ENCODE measurements around the gene COPB1. TPM values are rescaled to one million over a fixed set of nuclear protein-coding genes. Genes with fewer than 3 reads are reported as not detected.

The COPB1 gene
- total and polyA plus RNA-seq, 2 of the 13 experiments (the other 11 are each of a cell fraction or from before 2014, with no cell fraction given), result 114 to 195 TPM

DNA sequence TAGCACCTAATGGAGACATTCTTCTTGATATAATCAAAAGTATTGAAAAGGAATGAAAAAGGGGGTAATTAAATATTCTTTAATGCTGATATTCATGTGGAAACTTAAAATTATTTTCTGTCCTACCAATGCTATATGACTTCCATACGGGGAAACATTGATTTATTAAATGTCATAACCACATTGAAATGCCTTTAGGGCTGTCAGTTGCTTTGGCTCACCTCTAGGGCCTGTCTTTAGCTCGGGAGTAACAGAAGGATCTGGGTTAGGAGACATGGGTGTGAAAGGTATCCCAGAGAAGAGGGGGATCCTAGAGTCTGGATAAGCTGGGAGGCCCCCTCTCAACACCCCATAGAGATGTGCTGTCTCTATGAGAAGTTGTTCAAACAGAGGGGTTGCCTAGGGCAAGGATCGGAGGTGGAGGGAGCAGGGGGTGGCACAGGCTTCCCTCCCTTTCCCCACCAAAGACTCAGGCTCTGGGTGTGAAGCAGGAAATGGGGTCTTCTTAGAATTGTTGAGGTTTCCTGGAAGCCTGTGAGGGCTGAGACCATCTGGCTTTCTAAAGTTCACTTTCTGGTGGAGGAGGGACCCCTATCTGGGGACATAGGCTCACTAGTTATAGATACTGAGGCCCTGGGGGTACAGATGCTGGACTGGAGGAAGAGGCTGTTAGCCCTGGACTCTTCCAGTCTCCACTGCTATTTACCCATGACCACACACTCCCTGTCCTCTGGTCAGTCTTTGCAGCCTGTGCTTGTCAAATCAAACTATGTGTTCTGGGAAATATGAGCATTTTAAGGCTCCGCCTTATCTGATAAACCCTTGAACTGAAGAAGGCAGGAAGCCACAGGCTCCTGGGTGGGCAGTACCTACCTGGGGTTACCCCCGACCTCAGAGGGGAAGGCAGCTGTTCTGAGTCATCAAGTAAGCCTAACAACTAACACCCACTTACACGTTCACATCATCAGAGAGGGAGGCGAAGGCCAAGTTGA is 84.8 kb downstream of the COPB1 start:
- TF ChIP-seq FOSL2 (CRISPR knock-in tag; IDR thresholded peaks at IDR 0.05) (peak; percentile 44), ZNF564 (CRISPR knock-in tag; IDR thresholded peaks at IDR 0.05) (no peak), ZNF430 (CRISPR knock-in tag; IDR thresholded peaks at IDR 0.05) (no peak), DNMT3B (CRISPR knock-in tag; conservative IDR thresholded peaks at IDR 0.05) (no peak)
- no peak overlapping the region for H3K27ac ChIP-seq (ENCODE audit: extremely low read length, insufficient read depth, low read length)
- no peak overlapping the region for H2AFZ ChIP-seq (ENCODE audit: low read length)
- CTCF ChIA-PET (ENCODE audit: low intra/inter-chr PET ratio, low total read pairs), result no interaction called here
- intact Hi-C loops (cut with micrococcal nuclease; ENCODE audit: unreplicated experiment), result no loop called here
- in situ Hi-C loops (cut with HindIII; ENCODE audit: extremely low pct_ligation_motif_present, low pct_unique_long_range_greater_than_20kb), result loop anchor here (10.0 kb wide), 1 partner anchor 110 kb away; no protein-coding TSS in a partner anchor
- 0 out of 2 replicates have a peak, but pooled peaks cover 5% of the 10 kb centered on the region for H3K4me1 ChIP-seq (ENCODE audit: insufficient read depth, low read length)
- POLR2A ChIA-PET, result no interaction called here
- no peak overlapping the region for H3K9ac ChIP-seq (ENCODE audit: insufficient read depth, low read depth, low read length)
- H3K36me3 ChIP-seq (replicated peaks in 1 of 2; ENCODE audit: control insufficient read depth in 1 of 2, insufficient read depth in 2 of 2, low read length in 2 of 2), result no peaks in the 10 kb centered on the region
- no peak overlapping the region for H3K4me2 ChIP-seq (ENCODE audit: low read depth, low read length)
- DNase-seq (ENCODE audit: low spot score) (no peak), FAIRE-seq (no peak), ATAC-seq (peak; percentile 56)
- no peaks in the 10 kb centered on the region for H3K27me3 ChIP-seq (ENCODE audit: control insufficient read depth in 1 of 2, insufficient read depth in 2 of 2, low read length in 2 of 2)
- H3K9me3 ChIP-seq (ENCODE audit: low read length), result no peaks in the 10 kb centered on the region
- H3K4me3 ChIP-seq (replicated peaks in 1 of 3; ENCODE audit: insufficient read depth in 1 of 3, low read depth in 2 of 3, low read length in 3 of 3), result no peak overlapping the region
- WGBS (ENCODE audit: low lambda C conversion rate), result 10% methylated on average over 5 of the region's 7 CpGs
- H3K79me2 ChIP-seq (ENCODE audit: insufficient read depth, low read length), result no peaks in the 10 kb centered on the region
- no peaks in the 10 kb centered on the region for H4K20me1 ChIP-seq (ENCODE audit: insufficient read depth, low read length)
- BruUV-seq (replicated peaks), result no TSS peak

- Histone ChIP-seq H2AFZ (ENCODE audit: low read length) (no peak overlapping the region), H3K9ac (ENCODE audit: insufficient read depth, low read depth, low read length) (no peak overlapping the region), H3K4me3 (replicated peaks in 1 of 3; ENCODE audit: insufficient read depth in 1 of 3, low read depth in 2 of 3, low read length in 3 of 3) (no peak overlapping the region), H3K4me2 (ENCODE audit: low read depth, low read length) (no peak overlapping the region), H3K27ac (ENCODE audit: extremely low read length, insufficient read depth, low read length) (no peak overlapping the region), H3K27me3 (ENCODE audit: control insufficient read depth in 1 of 2, insufficient read depth in 2 of 2, low read length in 2 of 2) (0 out of 5 replicates have a peak, but pooled peaks cover 0 to 4% of the 10 kb centered on the region in 2 experiments), H3K36me3 (replicated peaks in 1 of 2; ENCODE audit: control insufficient read depth in 1 of 2, insufficient read depth in 2 of 2, low read length in 2 of 2) (no peaks in the 10 kb centered on the region), H4K20me1 (ENCODE audit: insufficient read depth, low read length) (no peaks in the 10 kb centered on the region), H3K4me1 (ENCODE audit: insufficient read depth, low read length) (0 out of 2 replicates have a peak, but pooled peaks cover 5% of the 10 kb centered on the region), H3K9me3 (ENCODE audit: low read length) (no peaks in the 10 kb centered on the region), H3K79me2 (ENCODE audit: insufficient read depth, low read length) (no peaks in the 10 kb centered on the region)
- no TSS peak for BruUV-seq (replicated peaks)
- in situ Hi-C loops (cut with HindIII; ENCODE audit: extremely low pct_ligation_motif_present, low pct_unique_long_range_greater_than_20kb) (loop anchor here (10.0 kb wide), 1 partner anchor 109 kb away; no protein-coding TSS in a partner anchor), intact Hi-C loops (cut with micrococcal nuclease; ENCODE audit: unreplicated experiment) (no loop called here)
- DNase-seq (ENCODE audit: low spot score), result no peak
- POLR2A ChIA-PET, result no interaction called here
- ATAC-seq, result no peak
- FAIRE-seq, result no peak
- CTCF ChIA-PET (ENCODE audit: low intra/inter-chr PET ratio, low total read pairs), result no interaction called here
- WGBS (ENCODE audit: low lambda C conversion rate), result 33% methylated on average over 4 of the region's 4 CpGs
- TF ChIP-seq GMEB1 (CRISPR knock-in tag; IDR thresholded peaks at IDR 0.05; ENCODE audit: borderline replicate concordance), result no peak
- TF ChIP-seq ZNF550 (CRISPR knock-in tag; IDR thresholded peaks at IDR 0.05; ENCODE audit: borderline replicate concordance), result no peak
- no peak for TF ChIP-seq HBP1 (CRISPR knock-in tag; IDR thresholded peaks at IDR 0.05; ENCODE audit: low read depth)
- no peak for TF ChIP-seq ZNF589 (CRISPR knock-in tag; conservative IDR thresholded peaks at IDR 0.05)
- TF ChIP-seq ZFAT (CRISPR knock-in tag; conservative IDR thresholded peaks at IDR 0.05), result no peak
- TF ChIP-seq TBX3 (IDR thresholded peaks at IDR 0.05; ENCODE audit: borderline replicate concordance), result no peak
These were observed 86.1 kb downstream of the COPB1 start for GRCh38 chr11:14413307-14414069.
